Neural cell (in vitro differentiated cells): ENCODE results near the gene LMAN2. TPM values are rescaled to one million over a fixed set of nuclear protein-coding genes. Genes with fewer than 3 reads are reported as not detected.

Experiments
- H2AFZ ChIP-seq: fragments of 200-600, 300-800 bp; sonication (generic), shearing (Covaris generic); 2 replicates; pipeline ENCODE4 v1.6.0; 2014; ENCODE audit warnings: low read depth, mild to moderate bottlenecking, antibody characterized with exemption, low read length, moderate library complexity
- H3F3A ChIP-seq: fragments of 200-600 bp; shearing (Covaris generic); 2 replicates; pipeline ENCODE4 v1.6.1; 2016; ENCODE audit warnings: mild to moderate bottlenecking, moderate library complexity, mixed read lengths, antibody characterized with exemption, low read length; ENCODE audit not compliant: insufficient read depth, poor library complexity, severe bottlenecking
- H3K27ac ChIP-seq: fragments of 200-600, 300-800 bp; sonication (generic), shearing (Covaris generic); 2 replicates; pipeline ENCODE4 v1.5.1; 2014; ENCODE audit warnings: mild to moderate bottlenecking, low read length, moderate library complexity
- H3K27me3 ChIP-seq: fragments of 300-800, 200-600 bp; sonication (generic), shearing (Covaris generic); 2 replicates; pipeline ENCODE4 v1.6.0; 2014; ENCODE audit warnings: mild to moderate bottlenecking, low read depth, low read length, moderate library complexity; ENCODE audit not compliant: insufficient read depth
- H3K36me3 ChIP-seq: fragments of 300-800, 200-600 bp; sonication (generic), shearing (Covaris generic); 2 replicates; pipeline ENCODE4 v1.5.1; 2014; ENCODE audit warnings: mild to moderate bottlenecking, antibody characterized with exemption, low read length, moderate library complexity; ENCODE audit not compliant: insufficient read depth
- H3K4me2 ChIP-seq: fragments of 300-800, 200-600 bp; sonication (generic), shearing (Covaris generic); 2 replicates; pipeline ENCODE4 v1.6.0; 2014; ENCODE audit warnings: mild to moderate bottlenecking, low read length
- H3K4me3 ChIP-seq: fragments of 300-800, 200-600 bp; sonication (generic), shearing (Covaris generic); 2 replicates; pipeline ENCODE4 v1.5.1; 2014; ENCODE audit warnings: mild to moderate bottlenecking, low read length, moderate library complexity
- H3K79me2 ChIP-seq: fragments of 200-600 bp; shearing (Covaris generic); replicated peaks from 2 replicates; pipeline ENCODE4 v1.6.0; 2014; ENCODE audit warnings: mild to moderate bottlenecking, low read length, moderate library complexity; ENCODE audit not compliant: insufficient read depth
- H3K9ac ChIP-seq: fragments of 300-800, 200-600 bp; sonication (generic), shearing (Covaris generic); 2 replicates; pipeline ENCODE4 v1.6.1; 2016; ENCODE audit warnings: mild to moderate bottlenecking, low read length, mixed read lengths
- H3K9me2 ChIP-seq: fragments of 200-600 bp; shearing (Covaris generic); 2 replicates; pipeline ENCODE4 v1.6.1; 2016; ENCODE audit warnings: mild to moderate bottlenecking, low read length, mixed read lengths; ENCODE audit not compliant: insufficient read depth
- H3K9me3 ChIP-seq: fragments of 200-600, 300-800 bp; sonication (generic), shearing (Covaris generic); 2 replicates; pipeline ENCODE4 v1.6.1; 2016; ENCODE audit warnings: mild to moderate bottlenecking, mixed run types, low read length, moderate library complexity, mixed read lengths
- H4K20me1 ChIP-seq: fragments of 200-600 bp; shearing (Covaris generic); 2 replicates; pipeline ENCODE4 v1.6.1; 2016; ENCODE audit warnings: mild to moderate bottlenecking, mixed run types; ENCODE audit not compliant: insufficient read depth
- EP300 ChIP-seq: fragments of 450-650 bp; conservative IDR thresholded peaks from 2 replicates; pipeline ENCODE4 v1.6.1; 2014; ENCODE audit warnings: antibody characterized with exemption, mild to moderate bottlenecking, moderate library complexity; ENCODE audit not compliant: poor library complexity, severe bottlenecking
- EZH2 ChIP-seq: fragments of 200-600, 300-800 bp; shearing (Covaris generic), sonication (generic); IDR thresholded peaks from 2 replicates; pipeline ENCODE4 v1.6.1; 2014; ENCODE audit warnings: antibody characterized with exemption, low read length, borderline replicate concordance, mild to moderate bottlenecking; ENCODE audit not compliant: insufficient read depth, poor library complexity, severe bottlenecking
- MXI1 ChIP-seq: fragments of 450-650 bp; conservative IDR thresholded peaks from 2 replicates; pipeline ENCODE4 v1.6.1; 2014; ENCODE audit warnings: antibody characterized with exemption, mild to moderate bottlenecking; ENCODE audit not compliant: poor library complexity, severe bottlenecking
- POLR2AphosphoS5 ChIP-seq: IDR thresholded peaks from 2 replicates; pipeline ENCODE4 v1.6.1; 2012
- RAD21 ChIP-seq: fragments of 450-650 bp; conservative IDR thresholded peaks from 2 replicates; pipeline ENCODE4 v1.6.1; 2014; ENCODE audit warnings: antibody characterized with exemption, mild to moderate bottlenecking, moderate library complexity
- SMC3 ChIP-seq: fragments of 450-650 bp; conservative IDR thresholded peaks from 2 replicates; pipeline ENCODE4 v1.6.1; 2014; ENCODE audit warnings: antibody characterized with exemption, mild to moderate bottlenecking, moderate library complexity; ENCODE audit not compliant: poor library complexity
- TAF1 ChIP-seq: IDR thresholded peaks from 2 replicates; pipeline ENCODE4 v1.6.1; 2012; ENCODE audit warnings: low read depth
- polyA plus RNA-seq: library from polyadenylated mRNA; depleted of rRNA; stranded (reverse); fragments of >200 nt; gene quantifications from 2 replicates; pipeline ENCODE4 v1.2.3, GENCODE V29; 2014
- TF ChIP-seq, protein P1 (sequence below): IDR thresholded peaks from 2 replicates; pipeline ENCODE4 v1.6.1; 2012; ENCODE audit warnings: borderline replicate concordance
- TF ChIP-seq, protein P2 (sequence below): fragments of 450-650 bp; IDR thresholded peaks from 2 replicates; pipeline ENCODE4 v1.5.1; 2014; ENCODE audit warnings: antibody characterized with exemption, mild to moderate bottlenecking, moderate library complexity; ENCODE audit not compliant: poor library complexity, severe bottlenecking

Gene LMAN2
- polyA plus RNA-seq, 1 donor from 2014 or later, result 155 TPM

DNA sequence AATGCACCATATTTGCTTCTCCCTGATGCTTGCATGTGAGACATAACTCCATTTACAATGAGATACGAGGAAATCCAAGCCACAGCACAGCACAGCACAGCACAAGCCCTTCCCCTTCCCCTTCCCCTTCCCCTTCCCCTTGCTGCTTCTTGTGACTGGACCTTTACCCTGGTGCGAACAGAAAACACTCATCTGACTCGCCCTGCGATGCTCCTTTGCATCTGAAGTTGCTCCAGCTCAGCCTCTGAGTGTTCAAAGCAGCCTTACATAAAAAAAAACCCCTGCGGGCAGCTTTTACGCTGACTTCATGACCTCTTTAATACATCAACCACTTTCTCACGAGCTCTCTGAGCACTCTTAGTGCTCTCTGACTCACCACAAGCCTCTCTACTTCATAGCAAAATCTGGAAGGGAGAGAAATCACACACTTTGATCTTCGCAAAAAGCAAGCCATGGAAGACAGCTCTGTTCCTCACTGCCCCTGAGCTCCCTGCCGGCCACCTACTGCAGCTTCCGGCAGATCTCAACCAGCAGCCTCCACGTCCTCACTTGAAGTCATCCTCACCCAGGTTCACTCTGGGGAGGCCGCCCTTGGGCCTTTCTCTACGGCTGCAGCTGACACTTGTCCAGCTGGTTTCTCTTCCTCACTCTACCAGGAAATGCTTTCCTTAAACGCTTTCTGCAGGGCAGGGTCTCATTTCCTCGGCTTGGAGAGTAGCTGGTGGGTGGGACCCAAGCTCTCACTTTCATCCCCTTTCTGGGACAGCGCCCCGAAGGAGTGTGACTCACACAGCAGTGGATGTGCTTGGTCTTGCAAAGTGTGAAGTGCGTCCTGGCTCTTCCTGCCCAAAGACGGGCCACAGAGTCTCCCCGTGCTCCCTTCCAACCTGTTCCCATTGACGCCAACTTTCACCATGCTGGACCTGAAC lies 38.0 kb upstream of the LMAN2 start:
- H3F3A ChIP-seq, result no peaks in the 10 kb centered on the region
- H4K20me1 ChIP-seq, result no peaks in the 10 kb centered on the region
- TF ChIP-seq TAF1, result no peak
- H3K4me3 ChIP-seq, result no peak overlapping the region
- H3K27ac ChIP-seq, result no peak overlapping the region
- no peak overlapping the region for H3K4me2 ChIP-seq
- H3K79me2 ChIP-seq, result no peaks in the 10 kb centered on the region
- H3K9ac ChIP-seq, result no peak overlapping the region
- no peak overlapping the region for H2AFZ ChIP-seq
- H3K9me2 ChIP-seq, result no peaks in the 10 kb centered on the region
- no peaks in the 10 kb centered on the region for H3K36me3 ChIP-seq
- no peaks in the 10 kb centered on the region for H3K9me3 ChIP-seq
- no peaks in the 10 kb centered on the region for H3K27me3 ChIP-seq

DNA sequence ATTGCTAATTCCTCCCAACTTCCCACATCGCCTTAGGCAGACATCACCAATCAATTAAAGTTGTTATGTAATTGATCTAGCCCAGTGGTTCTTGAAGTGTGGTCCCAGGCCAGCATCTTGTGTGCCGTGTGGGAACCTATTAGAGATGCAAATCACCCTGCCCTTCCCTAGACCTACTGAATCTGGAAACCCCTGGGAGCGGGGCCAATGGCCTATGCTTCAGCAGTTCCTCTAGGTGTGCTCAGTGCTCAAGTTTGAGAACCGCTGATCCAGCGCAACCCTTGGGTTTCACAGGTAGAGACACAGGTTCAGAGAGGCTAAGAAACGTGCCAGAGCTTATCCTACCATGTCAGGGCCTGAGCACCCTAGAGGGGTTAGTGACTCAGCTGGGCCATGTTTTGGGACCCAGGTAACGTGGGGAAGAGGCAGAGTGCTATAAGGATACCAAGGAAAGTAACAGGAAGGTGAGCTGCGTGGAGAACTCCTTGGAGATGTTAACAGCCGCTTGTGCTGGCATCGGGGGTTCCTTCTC lies 37.1 kb upstream of the LMAN2 start:
- no peaks in the 10 kb centered on the region for H3F3A ChIP-seq
- H3K4me2 ChIP-seq, result no peak overlapping the region
- TF ChIP-seq, protein P1, sequence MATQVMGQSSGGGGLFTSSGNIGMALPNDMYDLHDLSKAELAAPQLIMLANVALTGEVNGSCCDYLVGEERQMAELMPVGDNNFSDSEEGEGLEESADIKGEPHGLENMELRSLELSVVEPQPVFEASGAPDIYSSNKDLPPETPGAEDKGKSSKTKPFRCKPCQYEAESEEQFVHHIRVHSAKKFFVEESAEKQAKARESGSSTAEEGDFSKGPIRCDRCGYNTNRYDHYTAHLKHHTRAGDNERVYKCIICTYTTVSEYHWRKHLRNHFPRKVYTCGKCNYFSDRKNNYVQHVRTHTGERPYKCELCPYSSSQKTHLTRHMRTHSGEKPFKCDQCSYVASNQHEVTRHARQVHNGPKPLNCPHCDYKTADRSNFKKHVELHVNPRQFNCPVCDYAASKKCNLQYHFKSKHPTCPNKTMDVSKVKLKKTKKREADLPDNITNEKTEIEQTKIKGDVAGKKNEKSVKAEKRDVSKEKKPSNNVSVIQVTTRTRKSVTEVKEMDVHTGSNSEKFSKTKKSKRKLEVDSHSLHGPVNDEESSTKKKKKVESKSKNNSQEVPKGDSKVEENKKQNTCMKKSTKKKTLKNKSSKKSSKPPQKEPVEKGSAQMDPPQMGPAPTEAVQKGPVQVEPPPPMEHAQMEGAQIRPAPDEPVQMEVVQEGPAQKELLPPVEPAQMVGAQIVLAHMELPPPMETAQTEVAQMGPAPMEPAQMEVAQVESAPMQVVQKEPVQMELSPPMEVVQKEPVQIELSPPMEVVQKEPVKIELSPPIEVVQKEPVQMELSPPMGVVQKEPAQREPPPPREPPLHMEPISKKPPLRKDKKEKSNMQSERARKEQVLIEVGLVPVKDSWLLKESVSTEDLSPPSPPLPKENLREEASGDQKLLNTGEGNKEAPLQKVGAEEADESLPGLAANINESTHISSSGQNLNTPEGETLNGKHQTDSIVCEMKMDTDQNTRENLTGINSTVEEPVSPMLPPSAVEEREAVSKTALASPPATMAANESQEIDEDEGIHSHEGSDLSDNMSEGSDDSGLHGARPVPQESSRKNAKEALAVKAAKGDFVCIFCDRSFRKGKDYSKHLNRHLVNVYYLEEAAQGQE, result no peak
- no peak for TF ChIP-seq POLR2AphosphoS5
- no peak for TF ChIP-seq TAF1
- no peak for TF ChIP-seq EZH2
- TF ChIP-seq RAD21, result no peak
- TF ChIP-seq MXI1, result no peak
- TF ChIP-seq EP300, result no peak
- no peak for TF ChIP-seq SMC3
- TF ChIP-seq, protein P2, sequence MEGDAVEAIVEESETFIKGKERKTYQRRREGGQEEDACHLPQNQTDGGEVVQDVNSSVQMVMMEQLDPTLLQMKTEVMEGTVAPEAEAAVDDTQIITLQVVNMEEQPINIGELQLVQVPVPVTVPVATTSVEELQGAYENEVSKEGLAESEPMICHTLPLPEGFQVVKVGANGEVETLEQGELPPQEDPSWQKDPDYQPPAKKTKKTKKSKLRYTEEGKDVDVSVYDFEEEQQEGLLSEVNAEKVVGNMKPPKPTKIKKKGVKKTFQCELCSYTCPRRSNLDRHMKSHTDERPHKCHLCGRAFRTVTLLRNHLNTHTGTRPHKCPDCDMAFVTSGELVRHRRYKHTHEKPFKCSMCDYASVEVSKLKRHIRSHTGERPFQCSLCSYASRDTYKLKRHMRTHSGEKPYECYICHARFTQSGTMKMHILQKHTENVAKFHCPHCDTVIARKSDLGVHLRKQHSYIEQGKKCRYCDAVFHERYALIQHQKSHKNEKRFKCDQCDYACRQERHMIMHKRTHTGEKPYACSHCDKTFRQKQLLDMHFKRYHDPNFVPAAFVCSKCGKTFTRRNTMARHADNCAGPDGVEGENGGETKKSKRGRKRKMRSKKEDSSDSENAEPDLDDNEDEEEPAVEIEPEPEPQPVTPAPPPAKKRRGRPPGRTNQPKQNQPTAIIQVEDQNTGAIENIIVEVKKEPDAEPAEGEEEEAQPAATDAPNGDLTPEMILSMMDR, result no peak
- no peaks in the 10 kb centered on the region for H3K79me2 ChIP-seq
- no peak overlapping the region for H3K9ac ChIP-seq
- no peaks in the 10 kb centered on the region for H3K27me3 ChIP-seq
- no peaks in the 10 kb centered on the region for H3K9me3 ChIP-seq
- no peak overlapping the region for H3K4me3 ChIP-seq
- H2AFZ ChIP-seq, result no peak overlapping the region
- H4K20me1 ChIP-seq, result no peaks in the 10 kb centered on the region
- H3K27ac ChIP-seq, result no peak overlapping the region
- no peaks in the 10 kb centered on the region for H3K9me2 ChIP-seq
- H3K36me3 ChIP-seq, result no peaks in the 10 kb centered on the region
